ENCODE measurements around the gene CDK2AP2. TPM values are rescaled to one million over a fixed set of nuclear protein-coding genes. Genes with fewer than 3 reads are reported as not detected.
"Not testable (repeated sequence)": the region's sequence is repeated elsewhere in the genome, so short reads cannot be mapped to it uniquely, and the experiment has no call there.

Gene CDK2AP2
- polyA plus RNA-seq, 1 donor from 2014 or later, result 133 TPM

- no peaks in the 10 kb centered on the region for H3K27me3 Mint-ChIP-seq
- peaks cover 4 to 9% (median 8%) of the 10 kb centered on the region in 3 donors for H3K4me1 Mint-ChIP-seq
- H3K36me3 Mint-ChIP-seq, result peaks cover 2% of the 10 kb centered on the region
- H3K27ac Mint-ChIP-seq, result peak overlapping the region in 1 of 3 donors; percentile 16
- H3K4me3 Mint-ChIP-seq, result no peak overlapping the region
- H3K9me3 Mint-ChIP-seq, result no peaks in the 10 kb centered on the region
Measured at GRCh38 chr11:67492069-67492727, 15.8 kb downstream of the CDK2AP2 start.

- Mint-ChIP-seq H3K9me3 (no peaks in the 10 kb centered on the region), H3K27me3 (no peaks in the 10 kb centered on the region), H3K36me3 (peaks cover 2% of the 10 kb centered on the region), H3K4me1 (peaks cover 9 to 14% (median 14%) of the 10 kb centered on the region in 3 donors), H3K27ac (peak overlapping the region in 1 of 3 donors; percentile 76), H3K4me3 (peak overlapping the region in 1 of 4 donors; percentile 41)
Measured at GRCh38 chr11:67491276-67492068, 16.5 kb downstream of the CDK2AP2 start.

- no peaks in the 10 kb centered on the region for H3K9me3 Mint-ChIP-seq
- peaks cover 4% of the 10 kb centered on the region for H3K36me3 Mint-ChIP-seq
- H3K27ac Mint-ChIP-seq, result no peak overlapping the region
- no peaks in the 10 kb centered on the region for H3K27me3 Mint-ChIP-seq
- H3K4me3 Mint-ChIP-seq, result no peak overlapping the region
- H3K4me1 Mint-ChIP-seq, result peaks cover 16 to 22% (median 22%) of the 10 kb centered on the region in 3 donors
Measured at GRCh38 chr11:67490727-67491065, 17.3 kb downstream of the CDK2AP2 start.

DNA sequence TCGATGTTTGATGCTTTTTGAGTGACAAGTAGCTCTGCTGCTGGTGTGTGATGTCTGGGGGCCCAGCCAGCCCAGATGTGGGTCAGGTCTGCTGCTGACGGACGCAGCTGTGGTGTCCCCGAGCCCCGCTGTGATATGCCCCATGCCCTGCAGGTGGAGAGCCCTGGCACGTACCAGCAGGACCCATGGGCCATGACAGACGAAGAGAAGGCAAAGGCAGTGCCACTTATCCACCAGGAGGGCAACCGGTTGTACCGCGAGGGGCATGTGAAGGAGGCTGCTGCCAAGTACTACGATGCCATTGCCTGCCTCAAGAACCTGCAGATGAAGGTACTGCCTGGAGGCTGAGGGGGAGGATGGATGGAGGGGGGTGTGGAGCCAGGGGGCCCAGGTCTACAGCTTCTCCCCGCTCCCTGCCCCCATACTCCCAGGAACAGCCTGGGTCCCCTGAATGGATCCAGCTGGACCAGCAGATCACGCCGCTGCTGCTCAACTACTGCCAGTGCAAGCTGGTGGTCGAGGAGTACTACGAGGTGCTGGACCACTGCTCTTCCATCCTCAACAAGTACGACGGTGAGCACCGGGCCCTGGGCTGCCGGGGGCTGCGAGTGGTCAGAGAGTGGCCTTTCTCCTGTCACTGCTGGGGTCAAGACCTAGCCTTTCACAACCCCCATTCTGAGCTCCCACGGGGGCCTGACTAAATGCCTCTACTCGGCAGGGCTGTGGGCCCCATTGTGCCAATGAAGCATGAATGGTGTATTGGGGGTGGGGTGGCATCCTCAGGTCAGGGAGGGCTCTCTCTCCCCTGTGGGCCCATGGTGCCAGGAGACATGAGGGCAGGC lies 17.9 kb downstream of the CDK2AP2 start:
- Mint-ChIP-seq H3K27ac (no peak overlapping the region), H3K4me1 (peaks cover 19 to 24% (median 23%) of the 10 kb centered on the region in 3 donors), H3K36me3 (peaks cover 4% of the 10 kb centered on the region), H3K4me3 (no peak overlapping the region), H3K9me3 (no peaks in the 10 kb centered on the region), H3K27me3 (no peaks in the 10 kb centered on the region)

DNA sequence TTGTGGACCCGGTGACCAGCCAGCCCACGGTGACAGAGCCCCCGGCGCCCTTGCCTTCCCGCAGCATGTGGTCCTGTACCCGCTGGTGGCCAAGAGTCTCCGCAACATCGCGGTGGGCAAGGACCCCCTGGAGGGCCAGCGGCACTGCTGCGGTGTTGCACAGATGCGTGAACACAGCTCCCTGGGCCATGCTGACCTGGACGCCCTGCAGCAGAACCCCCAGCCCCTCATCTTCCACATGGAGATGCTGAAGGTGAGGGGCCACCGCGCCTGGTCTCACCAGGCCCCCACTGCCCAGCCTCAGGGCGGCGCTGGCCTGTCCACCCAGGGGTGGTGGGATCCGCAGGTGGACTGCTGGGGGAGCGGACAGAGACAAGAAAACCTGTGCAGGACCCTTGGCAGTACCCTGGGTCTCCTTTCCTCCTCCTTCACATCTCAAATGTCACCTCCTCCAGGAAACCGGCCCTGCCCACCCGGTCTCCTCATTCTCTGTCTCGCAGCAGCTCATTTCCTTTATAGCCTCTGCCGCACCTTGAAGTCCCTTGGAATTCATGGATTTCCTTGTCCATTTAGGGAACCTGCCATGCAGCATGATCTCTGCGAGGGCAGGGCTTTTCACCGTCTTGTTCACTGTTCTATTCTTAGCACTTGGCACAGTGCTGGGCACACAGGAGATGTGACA lies 18.6 kb downstream of the CDK2AP2 start:
- Mint-ChIP-seq H3K27me3 (no peaks in the 10 kb centered on the region), H3K36me3 (peaks cover 4% of the 10 kb centered on the region), H3K9me3 (no peaks in the 10 kb centered on the region), H3K4me1 (peaks cover 25 to 32% (median 31%) of the 10 kb centered on the region in 3 donors), H3K27ac (no peak overlapping the region), H3K4me3 (peak overlapping the region in 1 of 4 donors; percentile 35)

DNA sequence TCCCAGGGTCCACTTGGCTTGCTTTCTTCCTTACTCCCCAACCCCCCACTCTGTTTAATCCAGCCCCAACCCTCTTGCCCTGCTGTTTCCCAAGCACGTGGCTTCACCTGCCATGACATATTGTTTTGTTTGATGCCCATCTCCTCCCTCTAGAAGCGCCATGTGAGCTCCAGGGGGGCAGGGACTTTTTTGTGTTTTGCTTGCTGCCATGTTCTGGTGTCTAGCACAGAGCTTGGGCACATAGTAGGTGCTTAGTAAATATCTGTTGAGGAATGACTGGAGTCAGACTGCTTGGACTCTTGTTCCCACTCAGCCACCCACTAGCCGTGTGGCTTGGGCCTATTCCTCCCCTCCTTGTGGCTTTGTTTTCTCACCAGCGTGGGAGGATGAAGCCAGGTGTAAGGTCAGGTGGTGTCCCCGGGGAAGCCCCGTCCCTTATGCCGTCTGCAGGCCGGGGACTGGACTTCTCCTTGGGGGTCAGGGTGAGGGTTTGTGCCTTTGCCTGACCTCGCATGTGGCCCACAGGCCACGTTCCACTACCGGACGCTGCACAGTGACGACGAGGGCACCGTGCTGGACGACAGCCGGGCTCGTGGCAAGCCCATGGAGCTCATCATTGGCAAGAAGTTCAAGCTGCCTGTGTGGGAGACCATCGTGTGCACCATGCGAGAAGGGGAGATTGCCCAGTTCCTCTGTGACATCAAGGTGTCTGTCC lies 21.3 kb downstream of the CDK2AP2 start:
- Mint-ChIP-seq H3K36me3 (peaks cover 4% of the 10 kb centered on the region), H3K4me1 (peaks cover 40 to 46% (median 43%) of the 10 kb centered on the region in 3 donors), H3K9me3 (no peaks in the 10 kb centered on the region), H3K27me3 (no peaks in the 10 kb centered on the region), H3K27ac (peak overlapping the region; percentile 81 to 98 (median 85)), H3K4me3 (peak overlapping the region; percentile 54 to 92 (median 87))

GRCh38 chr11:67485873-67486361 lies 22.0 kb downstream of the CDK2AP2 start:
- not testable (repeated sequence) for H3K27me3 Mint-ChIP-seq, H3K36me3 Mint-ChIP-seq, H3K9me3 Mint-ChIP-seq
- Mint-ChIP-seq H3K27ac (peak overlapping the region; percentile 81 to 98 (median 85)), H3K4me3 (peak overlapping the region; percentile 49 to 92 (median 87)), H3K4me1 (peaks cover 40 to 46% (median 43%) of the 10 kb centered on the region in 3 donors)

- peak overlapping the region; percentile 92 to 98 (median 98) for H3K4me3 Mint-ChIP-seq
Measured at GRCh38 chr11:67484847-67485311, 23.1 kb downstream of the CDK2AP2 start.

GRCh38 chr11:67483831-67484665 lies 23.9 kb downstream of the CDK2AP2 start:
- Mint-ChIP-seq H3K27ac (peak overlapping the region; percentile 91 to 100 (median 94)), H3K9me3 (no peaks in the 10 kb centered on the region), H3K4me3 (peak overlapping the region; percentile 92 to 98 (median 98)), H3K27me3 (no peaks in the 10 kb centered on the region), H3K4me1 (peaks cover 36 to 46% (median 41%) of the 10 kb centered on the region in 3 donors), H3K36me3 (peaks cover 4% of the 10 kb centered on the region)

More at GRCh38 chr11:67484847-67485311, 23.1 kb downstream of the CDK2AP2 start:
- H3K4me1 Mint-ChIP-seq, result peaks cover 40 to 46% (median 43%) of the 10 kb centered on the region in 3 donors
- peaks cover 4% of the 10 kb centered on the region for H3K36me3 Mint-ChIP-seq
- no peaks in the 10 kb centered on the region for H3K9me3 Mint-ChIP-seq
- no peaks in the 10 kb centered on the region for H3K27me3 Mint-ChIP-seq
- peak overlapping the region; percentile 91 to 100 (median 94) for H3K27ac Mint-ChIP-seq

- Mint-ChIP-seq H3K4me3 (peak within 1 kb of the TSS; percentile 92 to 98 (median 98)), H3K36me3 (peaks cover 4% of the 10 kb centered on the region), H3K4me1 (peaks cover 36 to 46% (median 41%) of the 10 kb centered on the region in 3 donors), H3K9me3 (no peaks in the 10 kb centered on the region), H3K27me3 (no peaks in the 10 kb centered on the region), H3K27ac (peak within 1 kb of the TSS; percentile 91 to 100 (median 97))
Measured at GRCh38 chr11:67482827-67483798, 24.8 kb downstream of the CDK2AP2 start, which contains the start of gene AIP. AIP (plus strand) TSS chr11:67483026; CDS start chr11:67483159, 133 bp downstream.

DNA sequence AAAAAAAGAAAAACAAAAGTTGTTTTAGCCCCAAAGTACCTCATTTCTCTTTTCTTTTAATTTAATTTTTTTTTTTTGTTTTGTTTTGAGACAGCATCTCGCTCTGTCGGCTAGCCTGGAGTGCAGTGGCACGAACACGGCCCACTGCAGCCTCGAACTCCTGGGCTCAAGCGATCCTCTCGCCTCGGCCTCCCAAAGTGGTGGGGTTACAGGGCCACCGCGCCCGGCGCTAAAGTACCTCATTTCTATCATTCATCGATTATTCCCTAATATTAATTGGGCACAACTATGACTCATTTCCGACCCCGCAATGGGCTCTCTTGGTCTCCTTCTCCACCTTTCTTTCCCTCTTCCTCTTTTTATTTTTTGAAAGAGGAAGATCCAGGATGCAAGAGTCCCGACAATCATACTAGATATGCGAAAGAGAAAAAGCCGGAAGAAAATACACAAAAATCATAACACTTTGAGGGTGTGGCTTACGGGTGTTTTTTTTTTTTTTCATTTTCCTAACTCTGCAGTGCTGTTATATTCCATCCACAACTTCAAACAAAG lies 25.6 kb downstream of the CDK2AP2 start:
- peak overlapping the region; percentile 91 to 100 (median 97) for H3K27ac Mint-ChIP-seq
- H3K9me3 Mint-ChIP-seq, result no peaks in the 10 kb centered on the region
- H3K4me3 Mint-ChIP-seq, result peak overlapping the region; percentile 92 to 98 (median 98)
- H3K36me3 Mint-ChIP-seq, result peaks cover 2% of the 10 kb centered on the region
- no peaks in the 10 kb centered on the region for H3K27me3 Mint-ChIP-seq
- peaks cover 35 to 38% (median 36%) of the 10 kb centered on the region in 3 donors for H3K4me1 Mint-ChIP-seq

All from IgD-negative memory B cell (primary cell).